Neural cell (in vitro differentiated cells): ENCODE measurements around the gene CD101. TPM values are rescaled to one million over a fixed set of nuclear protein-coding genes. Genes with fewer than 3 reads are reported as not detected.

Source experiments
- H2AFZ ChIP-seq: fragments of 200-600, 300-800 bp; sonication (generic), shearing (Covaris generic); 2 replicates; pipeline ENCODE4 v1.6.0; 2014; ENCODE audit warnings: low read depth, mild to moderate bottlenecking, antibody characterized with exemption, low read length, moderate library complexity
- H3F3A ChIP-seq: fragments of 200-600 bp; shearing (Covaris generic); 2 replicates; pipeline ENCODE4 v1.6.1; 2016; ENCODE audit warnings: mild to moderate bottlenecking, moderate library complexity, mixed read lengths, antibody characterized with exemption, low read length; ENCODE audit not compliant: insufficient read depth, poor library complexity, severe bottlenecking
- H3K27ac ChIP-seq: fragments of 200-600, 300-800 bp; sonication (generic), shearing (Covaris generic); 2 replicates; pipeline ENCODE4 v1.5.1; 2014; ENCODE audit warnings: mild to moderate bottlenecking, low read length, moderate library complexity
- H3K27me3 ChIP-seq: fragments of 300-800, 200-600 bp; sonication (generic), shearing (Covaris generic); 2 replicates; pipeline ENCODE4 v1.6.0; 2014; ENCODE audit warnings: mild to moderate bottlenecking, low read depth, low read length, moderate library complexity; ENCODE audit not compliant: insufficient read depth
- H3K36me3 ChIP-seq: fragments of 300-800, 200-600 bp; sonication (generic), shearing (Covaris generic); 2 replicates; pipeline ENCODE4 v1.5.1; 2014; ENCODE audit warnings: mild to moderate bottlenecking, antibody characterized with exemption, low read length, moderate library complexity; ENCODE audit not compliant: insufficient read depth
- H3K4me2 ChIP-seq: fragments of 300-800, 200-600 bp; sonication (generic), shearing (Covaris generic); 2 replicates; pipeline ENCODE4 v1.6.0; 2014; ENCODE audit warnings: mild to moderate bottlenecking, low read length
- H3K4me3 ChIP-seq: fragments of 300-800, 200-600 bp; sonication (generic), shearing (Covaris generic); 2 replicates; pipeline ENCODE4 v1.5.1; 2014; ENCODE audit warnings: mild to moderate bottlenecking, low read length, moderate library complexity
- H3K79me2 ChIP-seq: fragments of 200-600 bp; shearing (Covaris generic); replicated peaks from 2 replicates; pipeline ENCODE4 v1.6.0; 2014; ENCODE audit warnings: mild to moderate bottlenecking, low read length, moderate library complexity; ENCODE audit not compliant: insufficient read depth
- H3K9ac ChIP-seq: fragments of 300-800, 200-600 bp; sonication (generic), shearing (Covaris generic); 2 replicates; pipeline ENCODE4 v1.6.1; 2016; ENCODE audit warnings: mild to moderate bottlenecking, low read length, mixed read lengths
- H3K9me2 ChIP-seq: fragments of 200-600 bp; shearing (Covaris generic); 2 replicates; pipeline ENCODE4 v1.6.1; 2016; ENCODE audit warnings: mild to moderate bottlenecking, low read length, mixed read lengths; ENCODE audit not compliant: insufficient read depth
- H3K9me3 ChIP-seq: fragments of 200-600, 300-800 bp; sonication (generic), shearing (Covaris generic); 2 replicates; pipeline ENCODE4 v1.6.1; 2016; ENCODE audit warnings: mild to moderate bottlenecking, mixed run types, low read length, moderate library complexity, mixed read lengths
- H4K20me1 ChIP-seq: fragments of 200-600 bp; shearing (Covaris generic); 2 replicates; pipeline ENCODE4 v1.6.1; 2016; ENCODE audit warnings: mild to moderate bottlenecking, mixed run types; ENCODE audit not compliant: insufficient read depth
- CTCF ChIP-seq: fragments of 450-650 bp; IDR thresholded peaks from 2 replicates; pipeline ENCODE4 v1.5.1; 2014; ENCODE audit warnings: antibody characterized with exemption, mild to moderate bottlenecking, moderate library complexity; ENCODE audit not compliant: poor library complexity, severe bottlenecking
- EP300 ChIP-seq: fragments of 450-650 bp; conservative IDR thresholded peaks from 2 replicates; pipeline ENCODE4 v1.6.1; 2014; ENCODE audit warnings: antibody characterized with exemption, mild to moderate bottlenecking, moderate library complexity; ENCODE audit not compliant: poor library complexity, severe bottlenecking
- EZH2 ChIP-seq: fragments of 200-600, 300-800 bp; shearing (Covaris generic), sonication (generic); IDR thresholded peaks from 2 replicates; pipeline ENCODE4 v1.6.1; 2014; ENCODE audit warnings: antibody characterized with exemption, low read length, borderline replicate concordance, mild to moderate bottlenecking; ENCODE audit not compliant: insufficient read depth, poor library complexity, severe bottlenecking
- MXI1 ChIP-seq: fragments of 450-650 bp; conservative IDR thresholded peaks from 2 replicates; pipeline ENCODE4 v1.6.1; 2014; ENCODE audit warnings: antibody characterized with exemption, mild to moderate bottlenecking; ENCODE audit not compliant: poor library complexity, severe bottlenecking
- POLR2AphosphoS5 ChIP-seq: IDR thresholded peaks from 2 replicates; pipeline ENCODE4 v1.6.1; 2012
- RAD21 ChIP-seq: fragments of 450-650 bp; conservative IDR thresholded peaks from 2 replicates; pipeline ENCODE4 v1.6.1; 2014; ENCODE audit warnings: antibody characterized with exemption, mild to moderate bottlenecking, moderate library complexity
- REST ChIP-seq: IDR thresholded peaks from 2 replicates; pipeline ENCODE4 v1.6.1; 2012; ENCODE audit warnings: borderline replicate concordance
- SMC3 ChIP-seq: fragments of 450-650 bp; conservative IDR thresholded peaks from 2 replicates; pipeline ENCODE4 v1.6.1; 2014; ENCODE audit warnings: antibody characterized with exemption, mild to moderate bottlenecking, moderate library complexity; ENCODE audit not compliant: poor library complexity
- TAF1 ChIP-seq: IDR thresholded peaks from 2 replicates; pipeline ENCODE4 v1.6.1; 2012; ENCODE audit warnings: low read depth
- polyA plus RNA-seq: library from polyadenylated mRNA; depleted of rRNA; stranded (reverse); fragments of >200 nt; gene quantifications from 2 replicates; pipeline ENCODE4 v1.2.3, GENCODE V29; 2014

Gene CD101
- polyA plus RNA-seq, 1 donor from 2014 or later = 1.4 TPM

- Histone ChIP-seq H3K9me3 (no peaks in the 10 kb centered on the region), H3K9me2 (no peaks in the 10 kb centered on the region), H2AFZ (no peak overlapping the region), H3F3A (no peaks in the 10 kb centered on the region), H3K36me3 (no peaks in the 10 kb centered on the region), H3K4me3 (no peak overlapping the region), H3K79me2 (no peaks in the 10 kb centered on the region), H3K4me2 (no peak overlapping the region), H4K20me1 (no peaks in the 10 kb centered on the region), H3K9ac (no peak overlapping the region), H3K27me3 (no peaks in the 10 kb centered on the region), H3K27ac (no peak overlapping the region)
- TF ChIP-seq EP300 (no peak), TAF1 (no peak), SMC3 (no peak), MXI1 (no peak), CTCF (no peak), EZH2 (no peak), RAD21 (no peak), REST (no peak), POLR2AphosphoS5 (no peak)
These were observed 43.5 kb upstream of the CD101 start for GRCh38 chr1:116958110-116958509.

- Histone ChIP-seq H3K9ac (no peak overlapping the region), H3K36me3 (no peaks in the 10 kb centered on the region), H3F3A (no peaks in the 10 kb centered on the region), H3K4me2 (no peak overlapping the region), H2AFZ (no peak overlapping the region), H3K4me3 (no peak overlapping the region), H3K27me3 (no peaks in the 10 kb centered on the region), H3K79me2 (no peaks in the 10 kb centered on the region), H3K27ac (no peak overlapping the region), H3K9me3 (no peaks in the 10 kb centered on the region), H3K9me2 (no peaks in the 10 kb centered on the region), H4K20me1 (no peaks in the 10 kb centered on the region)
- TF ChIP-seq SMC3 (no peak), REST (no peak), RAD21 (no peak), CTCF (no peak), TAF1 (no peak), POLR2AphosphoS5 (no peak), EZH2 (no peak), EP300 (no peak), MXI1 (no peak)
These were observed 42.6 kb upstream of the CD101 start for GRCh38 chr1:116958977-116959376.
